K562 (cell line): ENCODE data around the gene RPS2. TPM values are rescaled to one million over a fixed set of nuclear protein-coding genes. Genes with fewer than 3 reads are reported as not detected.

Experiments used
- ELF2 ChIP-seq: fragments of 250-450 bp; sonication (Bioruptor Pico); IDR thresholded peaks from 2 replicates; pipeline ENCODE4 v1.5.0; 2021; ENCODE audit warnings: mild to moderate bottlenecking
- FOXP1 ChIP-seq: sonication (generic); formaldehyde crosslinking; IDR thresholded peaks from 2 replicates; pipeline ENCODE4 v1.8.0; 2022; ENCODE audit warnings: mild to moderate bottlenecking, missing genetic modification reagents
- HNRNPL ChIP-seq: fragments of 200-400 bp; formaldehyde crosslinking; IDR thresholded peaks from 2 replicates; pipeline ENCODE4 v1.6.1; 2017; ENCODE audit warnings: low read depth, mild to moderate bottlenecking, low read length
- NCOA4 ChIP-seq: fragments of 450-650 bp; IDR thresholded peaks from 2 replicates; pipeline ENCODE4 v1.6.1; 2018; ENCODE audit warnings: mild to moderate bottlenecking; ENCODE audit not compliant: partially characterized antibody
- SIRT6 ChIP-seq: IDR thresholded peaks from one replicate; pipeline ENCODE4 v1.6.1; 2012; ENCODE audit warnings: low read depth, mild to moderate bottlenecking, control low read depth, inconsistent platforms, low read length, moderate library complexity
- STAT6 ChIP-seq: sonication (generic); formaldehyde crosslinking; IDR thresholded peaks from 2 replicates; pipeline ENCODE4 v1.8.1; 2023; ENCODE audit warnings: mild to moderate bottlenecking, missing genetic modification reagents
- TEAD1 ChIP-seq, 2 experiments: fragments of 450-650 bp in 1 of 2; sonication (generic) in 1 of 2; formaldehyde crosslinking; IDR thresholded peaks; 2 replicates each; pipeline versions ENCODE4 v1.4.0 to v1.8.0; 2020 to 2022; ENCODE audit warnings: mild to moderate bottlenecking in 2 of 2, missing genetic modification reagents in 1 of 2
- ZBTB43 ChIP-seq: sonication (generic); formaldehyde crosslinking; IDR thresholded peaks from 2 replicates; pipeline ENCODE4 v1.8.0; 2023; ENCODE audit warnings: mild to moderate bottlenecking, missing genetic modification reagents
- ZNF592 ChIP-seq: fragments of 450-650 bp; IDR thresholded peaks from 2 replicates; pipeline ENCODE4 v1.6.1; 2017; ENCODE audit warnings: antibody characterized with exemption, mild to moderate bottlenecking
- ZSCAN29 ChIP-seq: fragments of 450-650 bp; IDR thresholded peaks from 2 replicates; pipeline ENCODE4 v1.6.1; 2017
- polyA plus RNA-seq, 8 experiments: library from polyadenylated mRNA; depleted of rRNA in 4 of 8; stranded (reverse) in 5 of 8; unstranded in 3 of 8; fragments of >200 nt; fragmentation: Nextera tagmentation in 2 of 8; fragmentation: Illumina TruSeq in 1 of 8; extraction: Ambion mirVana in 2 of 8; extraction: Trizol in 1 of 8; gene quantifications; 2 replicates each; pipeline versions ENCODE4 v1.2.1 to v1.2.3, GENCODE V29; 2011 to 2014; ENCODE audit warnings: inconsistent platforms in 1 of 8, missing spikeins in 1 of 8
- total RNA-seq, 7 experiments: library from RNA; depleted of rRNA in 6 of 7; stranded (reverse); fragments of >200 nt in 6 of 7; fragmentation: Illumina TruSeq in 2 of 7; extraction: Trizol in 2 of 7; gene quantifications; 2 replicates each; pipeline versions ENCODE4 v1.2.1 to v1.2.3, GENCODE V29; 2011 to 2021; ENCODE audit warnings: low replicate concordance in 1 of 7
- TF ChIP-seq, protein P1 (sequence below): IDR thresholded peaks from 2 replicates; pipeline ENCODE4 v1.6.1; 2011; ENCODE audit warnings: borderline replicate concordance, low read depth, mild to moderate bottlenecking, moderate library complexity, low read length; ENCODE audit not compliant: insufficient read depth, poor library complexity, severe bottlenecking
- TF ChIP-seq, protein P2 (sequence below), 3 experiments: IDR thresholded peaks in 2 of 3; conservative IDR thresholded peaks in 1 of 3; 2 replicates each; pipeline ENCODE4 v1.5.1; 2011 to 2012; ENCODE audit warnings: low read length in 3 of 3, mild to moderate bottlenecking in 3 of 3, control low read depth in 2 of 3, improper control_type of control experiment in 1 of 3, inconsistent platforms in 1 of 3, low read depth in 1 of 3, mixed read lengths in 1 of 3, moderate library complexity in 1 of 3; ENCODE audit not compliant: insufficient read depth in 2 of 3

The RPS2 gene
- total and polyA plus RNA-seq, 9 of the 15 experiments (the other 6 are each of a cell fraction or from before 2014, with no cell fraction given): 834 to 4,794 (median 3,793) TPM

DNA sequence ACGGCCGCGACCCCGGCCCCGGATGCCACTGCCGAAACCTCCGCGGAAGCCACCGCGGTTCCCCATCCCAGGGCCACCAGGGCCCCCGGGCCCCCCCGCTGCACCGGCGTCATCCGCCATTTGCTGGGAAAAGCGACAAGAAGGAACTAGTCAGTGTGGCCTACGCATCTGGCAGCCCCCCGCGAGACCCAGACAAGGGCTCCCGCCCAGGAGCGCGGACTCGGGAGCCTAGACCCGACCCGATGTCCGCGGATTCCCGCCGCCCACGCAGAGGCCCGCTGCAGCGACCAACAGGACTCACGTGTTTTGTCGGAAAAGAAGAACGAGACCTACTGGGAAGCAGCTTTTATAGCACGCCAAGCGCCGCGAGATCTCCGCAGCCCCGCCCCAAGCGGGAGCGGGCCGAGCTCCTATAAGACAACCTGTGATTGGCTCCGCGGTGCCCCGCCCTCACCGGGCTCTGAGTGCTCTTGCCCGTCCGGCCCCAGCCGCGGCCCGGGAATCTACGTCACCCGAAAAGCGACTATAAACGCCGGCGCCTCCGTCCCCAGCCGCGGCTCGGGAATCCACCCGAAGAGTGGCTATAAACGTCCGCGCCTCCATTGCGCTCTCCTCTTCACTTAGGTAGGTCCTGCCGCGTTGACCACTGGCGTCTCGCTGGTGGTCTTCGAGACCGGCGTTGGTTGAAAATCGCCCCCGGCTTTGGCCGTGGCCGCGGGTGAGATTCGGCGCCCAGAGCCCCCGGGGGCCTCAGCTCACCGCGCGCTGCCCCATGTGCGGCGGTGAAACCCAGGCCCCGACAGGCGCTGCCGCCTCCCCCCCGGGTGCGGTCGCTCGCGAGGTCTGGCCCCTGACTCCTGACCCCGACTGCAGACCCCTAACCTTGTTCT lies at the start of gene RPS2 (continued):
- TF ChIP-seq STAT6 (peak; percentile 80; the same call in 1 of the 2 replicates), TEAD1 (CRISPR knock-in tag; IDR thresholded peaks at IDR 0.05) (peak in 1 of 2 experiments; percentile 67; a peak in 1 of 4 replicates), ZSCAN29 (no peak), ELF2 (CRISPR knock-in tag) (peak; percentile 27; the same call in 1 of the 2 replicates), FOXP1 (peak; percentile 86; the same call in 1 of the 2 replicates), ZBTB43 (CRISPR knock-in tag) (no peak), ZNF592 (no peak), SIRT6 (no peak), HNRNPL (peak; percentile 96), NCOA4 (no peak)
- TF ChIP-seq, protein P1, sequence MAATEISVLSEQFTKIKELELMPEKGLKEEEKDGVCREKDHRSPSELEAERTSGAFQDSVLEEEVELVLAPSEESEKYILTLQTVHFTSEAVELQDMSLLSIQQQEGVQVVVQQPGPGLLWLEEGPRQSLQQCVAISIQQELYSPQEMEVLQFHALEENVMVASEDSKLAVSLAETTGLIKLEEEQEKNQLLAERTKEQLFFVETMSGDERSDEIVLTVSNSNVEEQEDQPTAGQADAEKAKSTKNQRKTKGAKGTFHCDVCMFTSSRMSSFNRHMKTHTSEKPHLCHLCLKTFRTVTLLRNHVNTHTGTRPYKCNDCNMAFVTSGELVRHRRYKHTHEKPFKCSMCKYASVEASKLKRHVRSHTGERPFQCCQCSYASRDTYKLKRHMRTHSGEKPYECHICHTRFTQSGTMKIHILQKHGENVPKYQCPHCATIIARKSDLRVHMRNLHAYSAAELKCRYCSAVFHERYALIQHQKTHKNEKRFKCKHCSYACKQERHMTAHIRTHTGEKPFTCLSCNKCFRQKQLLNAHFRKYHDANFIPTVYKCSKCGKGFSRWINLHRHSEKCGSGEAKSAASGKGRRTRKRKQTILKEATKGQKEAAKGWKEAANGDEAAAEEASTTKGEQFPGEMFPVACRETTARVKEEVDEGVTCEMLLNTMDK: no peak
- TF ChIP-seq, protein P2, sequence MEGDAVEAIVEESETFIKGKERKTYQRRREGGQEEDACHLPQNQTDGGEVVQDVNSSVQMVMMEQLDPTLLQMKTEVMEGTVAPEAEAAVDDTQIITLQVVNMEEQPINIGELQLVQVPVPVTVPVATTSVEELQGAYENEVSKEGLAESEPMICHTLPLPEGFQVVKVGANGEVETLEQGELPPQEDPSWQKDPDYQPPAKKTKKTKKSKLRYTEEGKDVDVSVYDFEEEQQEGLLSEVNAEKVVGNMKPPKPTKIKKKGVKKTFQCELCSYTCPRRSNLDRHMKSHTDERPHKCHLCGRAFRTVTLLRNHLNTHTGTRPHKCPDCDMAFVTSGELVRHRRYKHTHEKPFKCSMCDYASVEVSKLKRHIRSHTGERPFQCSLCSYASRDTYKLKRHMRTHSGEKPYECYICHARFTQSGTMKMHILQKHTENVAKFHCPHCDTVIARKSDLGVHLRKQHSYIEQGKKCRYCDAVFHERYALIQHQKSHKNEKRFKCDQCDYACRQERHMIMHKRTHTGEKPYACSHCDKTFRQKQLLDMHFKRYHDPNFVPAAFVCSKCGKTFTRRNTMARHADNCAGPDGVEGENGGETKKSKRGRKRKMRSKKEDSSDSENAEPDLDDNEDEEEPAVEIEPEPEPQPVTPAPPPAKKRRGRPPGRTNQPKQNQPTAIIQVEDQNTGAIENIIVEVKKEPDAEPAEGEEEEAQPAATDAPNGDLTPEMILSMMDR (IDR thresholded peaks at IDR 0.05 in 2 of 3, conservative IDR thresholded peaks at IDR 0.05 in 1 of 3; ENCODE audit: insufficient read depth in 2 of 3, low read depth in 1 of 3, low read length in 3 of 3): no peak
